CD8-positive, alpha-beta memory T cell (primary cell): ENCODE data around the gene TENM3. TPM values are rescaled to one million over a fixed set of nuclear protein-coding genes. Genes with fewer than 3 reads are reported as not detected.

Experiments
- CTCF ChIA-PET: fragments of 350-600 bp; sonication (Branson Sonifier 250); formaldehyde crosslinking; loops from one replicate; lab custom pipeline; 2021; ENCODE audit warnings: antibody characterized with exemption; lab: Charles Lee
- POLR2A ChIA-PET: fragments of 350-600 bp; sonication (Branson Sonifier 250); formaldehyde crosslinking; loops from one replicate; lab custom pipeline; 2021; ENCODE audit warnings: antibody characterized with exemption; lab: Charles Lee
- DNase-seq, 5 donors: peaks; one replicate each; pipeline versions ENCODE4 v3.0.0 to v3.0.0-alpha.2; 2020 to 2022; ENCODE audit warnings: mixed read lengths in 1 of 5
- H3K27ac ChIP-seq: one replicate; pipeline ENCODE4 v1.7.0; 2013; ENCODE audit warnings: low read depth, mild to moderate bottlenecking, low read length, moderate library complexity
- H3K27me3 ChIP-seq: 2 replicates; pipeline ENCODE4 v1.7.0; 2013; ENCODE audit warnings: low read length, mild to moderate bottlenecking; ENCODE audit not compliant: insufficient read depth, poor library complexity, severe bottlenecking
- H3K36me3 ChIP-seq: 2 replicates; pipeline ENCODE4 v1.7.0; 2013; ENCODE audit warnings: mild to moderate bottlenecking, low read length, moderate library complexity; ENCODE audit not compliant: insufficient read depth
- H3K4me1 ChIP-seq: 2 replicates; pipeline ENCODE4 v1.7.0; 2013; ENCODE audit warnings: mild to moderate bottlenecking, low read length, moderate library complexity; ENCODE audit not compliant: insufficient read depth
- H3K4me3 ChIP-seq: 2 replicates; pipeline ENCODE4 v1.7.0; 2013; ENCODE audit warnings: mild to moderate bottlenecking, low read length
- H3K9me3 ChIP-seq: 2 replicates; pipeline ENCODE4 v1.7.0; 2013; ENCODE audit warnings: mild to moderate bottlenecking, low read length
- H3K27ac Mint-ChIP-seq, 8 donors: one replicate each; pipeline ENCODE4 v1.8.0; 2020 to 2021; ENCODE audit warnings: mixed read lengths in 8 of 8, mild to moderate bottlenecking in 6 of 8, inconsistent platforms in 3 of 8, moderate library complexity in 3 of 8
- H3K27me3 Mint-ChIP-seq, 2 donors: one replicate each; pipeline ENCODE4 v1.8.0; 2020 to 2021; ENCODE audit warnings: mixed read lengths in 2 of 2, mild to moderate bottlenecking in 1 of 2, moderate library complexity in 1 of 2
- H3K36me3 Mint-ChIP-seq, 3 donors: one replicate each; pipeline ENCODE4 v1.8.0; 2020 to 2021; ENCODE audit warnings: mixed read lengths in 3 of 3, inconsistent platforms in 1 of 3, mild to moderate bottlenecking in 1 of 3
- H3K4me1 Mint-ChIP-seq, 3 donors: one replicate each; pipeline ENCODE4 v1.8.0; 2020 to 2021; ENCODE audit warnings: mixed read lengths in 3 of 3, inconsistent platforms in 1 of 3, mild to moderate bottlenecking in 1 of 3
- H3K4me3 Mint-ChIP-seq, 7 donors: one replicate each; pipeline ENCODE4 v1.8.0; 2020 to 2021; ENCODE audit warnings: mixed read lengths in 7 of 7, mild to moderate bottlenecking in 6 of 7, moderate library complexity in 4 of 7, inconsistent platforms in 2 of 7
- H3K9me3 Mint-ChIP-seq, 5 donors: one replicate each; pipeline ENCODE4 v1.8.0; 2020 to 2022; ENCODE audit warnings: mixed read lengths in 5 of 5, mild to moderate bottlenecking in 3 of 5, moderate library complexity in 2 of 5, inconsistent platforms in 1 of 5
- polyA plus RNA-seq: library from polyadenylated mRNA; unstranded; fragments of 300-500 nt; fragmentation: Illumina TruSeq; gene quantifications from one replicate; pipeline ENCODE4 v1.2.3, GENCODE V29; 2021
- total RNA-seq, 2 experiments: library from RNA; stranded (reverse); gene quantifications; one replicate each; pipeline ENCODE4 v1.2.3, GENCODE V29; 2021

The TENM3 gene
- total and polyA plus RNA-seq, 3 experiments from 2014 or later = not detected

GRCh38 chr4:182671231-182671630, 428.0 kb downstream of the TENM3 start:
- H3K36me3 ChIP-seq = no peaks in the 10 kb centered on the region
- H3K27ac ChIP-seq = no peak overlapping the region
- Mint-ChIP-seq H3K9me3 (peaks cover 0 to 3% (median 0%) of the 10 kb centered on the region in 5 donors), H3K4me1 (no peaks in the 10 kb centered on the region), H3K36me3 (no peaks in the 10 kb centered on the region), H3K4me3 (no peak overlapping the region), H3K27me3 (no peaks in the 10 kb centered on the region), H3K27ac (no peak overlapping the region)
- DNase-seq = no peak
- H3K9me3 ChIP-seq = no peaks in the 10 kb centered on the region
- no peak overlapping the region for H3K4me3 ChIP-seq
- ChIA-PET CTCF (no interaction called here), POLR2A (no interaction called here)
- no peaks in the 10 kb centered on the region for H3K27me3 ChIP-seq
- no peaks in the 10 kb centered on the region for H3K4me1 ChIP-seq

GRCh38 chr4:182671749-182672148, 428.5 kb downstream of the TENM3 start:
- peaks cover 0 to 2% of the 10 kb centered on the region in 2 donors for H3K27me3 Mint-ChIP-seq
- POLR2A ChIA-PET = no interaction called here
- no peak overlapping the region for H3K4me3 ChIP-seq
- no peak for DNase-seq
- no peaks in the 10 kb centered on the region for H3K4me1 Mint-ChIP-seq
- H3K9me3 Mint-ChIP-seq = peaks cover 0 to 3% (median 0%) of the 10 kb centered on the region in 5 donors
- CTCF ChIA-PET = no interaction called here
- no peaks in the 10 kb centered on the region for H3K27me3 ChIP-seq
- no peaks in the 10 kb centered on the region for H3K4me1 ChIP-seq
- no peaks in the 10 kb centered on the region for H3K36me3 ChIP-seq
- H3K27ac Mint-ChIP-seq = no peak overlapping the region
- no peak overlapping the region for H3K27ac ChIP-seq
- no peaks in the 10 kb centered on the region for H3K36me3 Mint-ChIP-seq
- no peak overlapping the region for H3K4me3 Mint-ChIP-seq
- no peaks in the 10 kb centered on the region for H3K9me3 ChIP-seq

GRCh38 chr4:182678590-182678989, 435.4 kb downstream of the TENM3 start:
- CTCF ChIA-PET = no interaction called here
- H3K36me3 Mint-ChIP-seq = no peaks in the 10 kb centered on the region
- no peak for DNase-seq

GRCh38 chr4:182679533-182679932, 436.3 kb downstream of the TENM3 start:
- H3K27me3 Mint-ChIP-seq = peaks cover 1 to 10% of the 10 kb centered on the region in 2 donors
- no peak for DNase-seq
- no peaks in the 10 kb centered on the region for H3K9me3 Mint-ChIP-seq
- H3K27ac ChIP-seq = no peak overlapping the region
- H3K4me1 Mint-ChIP-seq = no peaks in the 10 kb centered on the region
- H3K4me1 ChIP-seq = no peaks in the 10 kb centered on the region
- ChIA-PET POLR2A (no interaction called here), CTCF (no interaction called here)
- H3K36me3 Mint-ChIP-seq = no peaks in the 10 kb centered on the region
- no peaks in the 10 kb centered on the region for H3K36me3 ChIP-seq
- no peak overlapping the region for H3K27ac Mint-ChIP-seq
- no peaks in the 10 kb centered on the region for H3K27me3 ChIP-seq
- H3K4me3 Mint-ChIP-seq = no peak overlapping the region
- H3K4me3 ChIP-seq = no peak overlapping the region
- no peaks in the 10 kb centered on the region for H3K9me3 ChIP-seq

More at GRCh38 chr4:182678590-182678989, 435.4 kb downstream of the TENM3 start:
- Histone ChIP-seq H3K9me3 (no peaks in the 10 kb centered on the region), H3K4me3 (no peak overlapping the region), H3K36me3 (no peaks in the 10 kb centered on the region), H3K4me1 (no peaks in the 10 kb centered on the region), H3K27me3 (no peaks in the 10 kb centered on the region), H3K27ac (no peak overlapping the region)
- POLR2A ChIA-PET = no interaction called here
- peaks cover 1 to 10% of the 10 kb centered on the region in 2 donors for H3K27me3 Mint-ChIP-seq
- no peaks in the 10 kb centered on the region for H3K4me1 Mint-ChIP-seq
- H3K4me3 Mint-ChIP-seq = no peak overlapping the region
- no peak overlapping the region for H3K27ac Mint-ChIP-seq
- H3K9me3 Mint-ChIP-seq = no peaks in the 10 kb centered on the region

GRCh38 chr4:182680234-182680653, 437.0 kb downstream of the TENM3 start:
- Histone ChIP-seq H3K36me3 (no peaks in the 10 kb centered on the region), H3K4me1 (no peaks in the 10 kb centered on the region), H3K27ac (no peak overlapping the region), H3K9me3 (no peaks in the 10 kb centered on the region), H3K27me3 (no peaks in the 10 kb centered on the region), H3K4me3 (no peak overlapping the region)
- Mint-ChIP-seq H3K4me1 (no peaks in the 10 kb centered on the region), H3K9me3 (peaks cover 0 to 3% (median 0%) of the 10 kb centered on the region in 5 donors), H3K4me3 (no peak overlapping the region), H3K27me3 (peaks cover 1 to 10% of the 10 kb centered on the region in 2 donors), H3K27ac (no peak overlapping the region), H3K36me3 (no peaks in the 10 kb centered on the region)
- ChIA-PET CTCF (no interaction called here), POLR2A (no interaction called here)
- DNase-seq = no peak

GRCh38 chr4:182683661-182684060, 440.5 kb downstream of the TENM3 start:
- no peaks in the 10 kb centered on the region for H3K36me3 ChIP-seq
- Mint-ChIP-seq H3K36me3 (no peaks in the 10 kb centered on the region), H3K27ac (no peak overlapping the region), H3K9me3 (peaks cover 0 to 3% (median 0%) of the 10 kb centered on the region in 5 donors), H3K27me3 (peaks cover 1 to 10% of the 10 kb centered on the region in 2 donors), H3K4me3 (no peak overlapping the region), H3K4me1 (no peaks in the 10 kb centered on the region)
- no peaks in the 10 kb centered on the region for H3K4me1 ChIP-seq
- ChIA-PET CTCF (no interaction called here), POLR2A (no interaction called here)
- H3K4me3 ChIP-seq = no peak overlapping the region
- no peaks in the 10 kb centered on the region for H3K9me3 ChIP-seq
- H3K27ac ChIP-seq = no peak overlapping the region
- DNase-seq = no peak
- H3K27me3 ChIP-seq = no peaks in the 10 kb centered on the region

- Histone ChIP-seq H3K27me3 (no peaks in the 10 kb centered on the region), H3K36me3 (no peaks in the 10 kb centered on the region), H3K9me3 (no peaks in the 10 kb centered on the region), H3K4me1 (no peaks in the 10 kb centered on the region), H3K27ac (no peak overlapping the region), H3K4me3 (no peak overlapping the region)
- no peak for DNase-seq
- Mint-ChIP-seq H3K27ac (no peak overlapping the region), H3K4me1 (no peaks in the 10 kb centered on the region), H3K36me3 (no peaks in the 10 kb centered on the region), H3K27me3 (peaks cover 1 to 8% of the 10 kb centered on the region in 2 donors), H3K4me3 (no peak overlapping the region), H3K9me3 (peaks cover 0 to 3% (median 0%) of the 10 kb centered on the region in 5 donors)
- ChIA-PET CTCF (no interaction called here), POLR2A (no interaction called here)
Measured at GRCh38 chr4:182684796-182685195, 441.6 kb downstream of the TENM3 start.

- Histone ChIP-seq H3K36me3 (no peaks in the 10 kb centered on the region), H3K27me3 (no peaks in the 10 kb centered on the region), H3K4me1 (no peaks in the 10 kb centered on the region), H3K27ac (no peak overlapping the region), H3K4me3 (no peak overlapping the region), H3K9me3 (no peaks in the 10 kb centered on the region)
- Mint-ChIP-seq H3K4me1 (no peaks in the 10 kb centered on the region), H3K27me3 (peaks cover 5 to 19% of the 10 kb centered on the region in 2 donors), H3K9me3 (peaks cover 0 to 3% (median 0%) of the 10 kb centered on the region in 5 donors), H3K4me3 (no peak overlapping the region), H3K36me3 (no peaks in the 10 kb centered on the region), H3K27ac (no peak overlapping the region)
- CTCF ChIA-PET = no interaction called here
- POLR2A ChIA-PET = no interaction called here
- no peak for DNase-seq
Measured at GRCh38 chr4:182688081-182688480, 444.9 kb downstream of the TENM3 start.

GRCh38 chr4:182694551-182694950, 451.3 kb downstream of the TENM3 start:
- Histone ChIP-seq H3K4me1 (no peaks in the 10 kb centered on the region), H3K36me3 (no peaks in the 10 kb centered on the region), H3K27ac (no peak overlapping the region), H3K27me3 (no peaks in the 10 kb centered on the region), H3K4me3 (no peak overlapping the region), H3K9me3 (no peaks in the 10 kb centered on the region)
- ChIA-PET CTCF (no interaction called here), POLR2A (no interaction called here)
- H3K36me3 Mint-ChIP-seq = no peaks in the 10 kb centered on the region
- no peaks in the 10 kb centered on the region for H3K4me1 Mint-ChIP-seq
- H3K27ac Mint-ChIP-seq = no peak overlapping the region
- no peaks in the 10 kb centered on the region for H3K9me3 Mint-ChIP-seq
- H3K27me3 Mint-ChIP-seq = peaks cover 11 to 18% of the 10 kb centered on the region in 2 donors
- DNase-seq = no peak
- H3K4me3 Mint-ChIP-seq = no peak overlapping the region
